Uterus (tissue), 2 donors: ENCODE results near the gene COL4A1.

Experiments
- CTCF ChIP-seq, 4 experiments: fragments of 200-600 bp in 2 of 4; fragments of 450-650 bp in 2 of 4; sonication (generic) in 2 of 4; IDR thresholded peaks; one replicate each; pipeline ENCODE4 v1.5.1; 2016 to 2019; ENCODE audit warnings: antibody characterized with exemption in 4 of 4, mild to moderate bottlenecking in 2 of 4, moderate library complexity in 1 of 4
- POLR2A ChIP-seq, 2 donors: fragments of 450-650 bp; IDR thresholded peaks; one replicate each; pipeline ENCODE4 v1.6.1; 2016; ENCODE audit warnings: antibody characterized with exemption in 2 of 2, mild to moderate bottlenecking in 1 of 2, moderate library complexity in 1 of 2

- no peak for TF ChIP-seq POLR2A (IDR thresholded peaks at IDR 0.05)
- TF ChIP-seq CTCF (IDR thresholded peaks at IDR 0.05), result no peak
These were observed 68.8 kb downstream of the COL4A1 start for GRCh38 chr13:110237875-110238817.
